HG03442 (cell line): Measurements from ENCODE around the gene GALR3.

Experiments used
- ATAC-seq: cut with Tn5 transposase; IDR thresholded peaks from one replicate; pipeline ENCODE4 v1.9.1; 2021; ENCODE audit warnings: mild to moderate bottlenecking, moderate library complexity; ENCODE audit not compliant: unreplicated experiment

The GALR3 gene

DNA sequence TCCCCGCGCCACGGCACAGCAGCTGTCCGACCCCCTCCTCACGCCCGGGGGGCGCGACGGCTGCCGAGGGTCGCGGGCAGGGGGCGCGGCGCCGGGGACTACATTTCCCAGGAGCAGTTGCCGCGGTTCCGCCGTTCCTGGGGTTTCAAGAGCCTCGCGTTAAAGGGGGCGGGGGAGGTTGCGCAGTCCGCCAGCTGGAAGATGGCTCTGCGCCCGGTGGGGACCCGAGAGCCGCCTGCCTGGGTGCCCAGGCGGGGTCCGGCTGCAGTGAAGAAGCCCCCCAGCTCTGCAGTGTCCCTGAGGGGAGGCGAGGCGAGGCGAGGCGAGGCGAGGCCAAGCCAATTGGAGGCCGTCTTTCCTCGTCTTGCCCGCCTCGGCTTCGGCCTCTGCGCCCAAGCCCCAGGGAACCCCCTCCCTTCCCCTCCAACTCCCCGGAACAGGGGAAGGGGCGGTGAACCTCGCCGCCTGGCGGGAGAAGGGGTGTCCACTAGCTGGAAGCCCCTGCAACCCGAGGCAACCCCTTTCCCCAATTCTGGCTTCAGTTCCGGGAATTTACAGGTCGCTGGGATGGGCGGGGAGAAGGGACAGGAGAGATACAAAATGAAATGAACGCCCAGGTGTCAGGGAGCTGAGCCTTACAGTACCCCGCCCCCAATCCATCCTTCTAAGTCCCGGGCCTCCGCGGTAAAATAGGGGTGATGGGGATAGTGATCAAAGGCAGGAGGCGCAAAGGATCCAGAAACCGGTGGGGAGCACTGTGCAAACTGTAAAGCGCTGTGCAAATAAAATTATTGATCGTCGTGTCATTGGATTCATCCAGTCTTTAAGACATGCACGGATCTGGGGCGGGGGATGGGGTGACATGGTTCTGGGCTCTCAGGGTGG is 20.6 kb upstream of the GALR3 start:
- ATAC-seq = no peak

DNA sequence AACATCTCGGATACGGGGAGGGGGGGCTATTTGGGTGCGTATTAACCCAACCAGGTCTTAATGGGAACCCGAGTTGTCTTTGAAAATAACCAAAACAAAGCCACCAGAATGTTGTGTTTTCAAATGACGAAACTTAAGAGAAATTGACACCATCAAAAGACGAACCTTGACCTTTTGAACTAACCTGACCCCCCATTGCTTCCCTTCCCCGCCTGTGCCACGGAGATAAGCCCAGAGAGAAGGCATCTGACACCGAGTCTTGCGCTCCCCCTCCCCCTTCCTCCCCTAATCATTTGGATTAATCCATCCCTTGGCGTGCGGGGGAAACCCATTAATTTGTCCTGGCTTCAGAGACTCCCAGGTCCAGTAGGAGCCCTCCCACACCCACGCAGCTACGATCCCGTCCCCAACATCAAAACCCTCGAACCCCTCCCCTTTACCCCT is 20.0 kb upstream of the GALR3 start:
- ATAC-seq = no peak

DNA sequence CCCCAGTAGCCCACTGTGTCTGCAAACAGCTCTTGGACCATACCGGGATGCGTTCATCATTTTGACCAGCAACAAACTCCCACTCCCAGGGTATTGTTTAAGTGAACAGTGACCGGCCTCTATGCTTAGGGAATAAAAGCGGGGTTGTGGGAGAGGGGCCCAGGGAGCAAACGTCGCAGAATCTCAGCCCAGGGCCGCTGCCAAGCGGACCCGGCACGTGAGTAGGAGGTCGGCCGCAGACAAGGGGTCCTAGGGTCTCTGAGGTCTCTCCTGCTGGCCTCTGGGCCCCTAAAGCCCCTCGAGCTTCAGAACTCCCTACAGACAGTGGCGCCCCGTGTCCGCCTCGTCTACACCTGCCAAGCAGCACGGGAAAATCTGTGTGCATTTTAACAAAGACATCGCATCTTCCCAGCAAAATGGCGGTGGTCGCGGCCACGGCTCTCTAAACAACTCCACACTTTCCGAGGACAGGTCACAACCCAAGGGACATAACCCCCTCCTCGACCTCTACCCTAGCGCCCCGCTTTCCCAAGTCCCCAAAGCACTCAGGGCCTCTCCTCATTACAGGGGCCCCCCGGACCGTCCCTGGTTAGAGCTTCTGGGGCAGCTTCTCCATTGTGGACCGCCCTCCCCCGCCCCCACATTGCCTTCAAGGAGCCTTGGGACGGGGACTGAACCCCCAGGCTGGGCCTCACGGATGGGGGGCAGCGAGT is 19.4 kb upstream of the GALR3 start:
- no peak for ATAC-seq

DNA sequence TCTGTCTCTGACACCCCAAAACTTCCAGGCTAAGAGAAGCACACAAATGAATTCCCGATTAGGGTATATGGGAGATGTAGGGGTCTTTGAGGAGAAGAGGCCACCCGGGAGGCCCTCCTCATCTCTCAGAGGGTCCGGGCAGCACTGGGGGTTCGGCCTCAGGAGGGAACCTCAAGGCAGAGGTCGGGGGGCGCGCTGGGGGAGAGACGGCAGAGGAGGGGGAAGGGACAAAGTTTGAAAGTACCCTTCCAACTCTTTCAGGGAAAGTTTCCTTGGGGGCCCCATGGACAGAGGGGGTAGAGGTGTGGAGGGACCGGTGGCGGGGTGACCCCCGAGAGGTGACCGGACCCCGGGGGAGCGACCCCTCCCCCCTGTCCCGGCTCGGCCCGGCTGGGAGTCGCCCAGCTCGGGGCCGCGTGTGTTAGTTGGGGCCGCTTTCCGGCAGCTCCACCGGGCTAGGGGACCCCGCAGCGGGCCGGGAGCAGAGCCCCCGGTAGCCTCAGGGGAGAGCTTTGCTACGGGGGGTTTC is 18.8 kb upstream of the GALR3 start:
- ATAC-seq = no peak

DNA sequence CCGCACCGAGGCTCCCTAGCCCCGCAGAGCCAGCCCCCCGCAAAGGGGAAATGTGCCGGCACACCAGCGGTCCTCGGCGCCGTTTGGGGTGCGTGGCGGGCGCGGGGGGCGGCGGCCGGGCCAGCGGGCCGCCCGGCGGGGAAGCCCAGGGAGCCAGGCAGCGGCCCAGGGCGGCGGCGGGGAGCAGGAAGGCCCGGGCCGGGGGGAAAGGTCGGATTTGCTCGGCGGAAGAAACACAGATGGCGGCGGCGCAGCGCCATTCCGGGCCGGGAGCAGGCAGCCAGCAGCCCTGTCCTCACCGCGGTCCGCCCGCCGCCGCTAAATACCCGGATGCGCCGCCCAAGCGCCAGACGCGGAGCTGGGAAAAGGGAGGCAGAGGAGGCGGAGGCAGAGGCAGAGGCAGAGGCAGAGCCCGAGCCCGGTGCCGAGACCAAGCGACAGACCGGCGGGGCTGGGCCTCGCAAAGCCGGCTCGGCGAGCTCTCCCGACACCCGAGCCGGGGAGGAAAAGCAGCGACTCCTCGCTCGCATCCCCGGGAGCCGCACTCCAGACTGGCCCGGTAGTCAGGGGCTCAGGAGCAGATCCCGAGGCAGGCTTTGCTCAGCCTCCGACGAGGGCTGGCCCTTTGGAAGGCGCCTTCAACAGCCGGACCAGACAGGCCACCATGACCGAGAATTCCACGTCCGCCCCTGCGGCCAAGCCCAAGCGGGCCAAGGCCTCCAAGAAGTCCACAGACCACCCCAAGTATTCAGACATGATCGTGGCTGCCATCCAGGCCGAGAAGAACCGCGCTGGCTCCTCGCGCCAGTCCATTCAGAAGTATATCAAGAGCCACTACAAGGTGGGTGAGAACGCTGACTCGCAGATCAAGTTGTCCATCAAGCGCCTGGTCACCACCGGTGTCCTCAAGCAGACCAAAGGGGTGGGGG is 18.0 kb upstream of the GALR3 start:
- no peak for ATAC-seq

DNA sequence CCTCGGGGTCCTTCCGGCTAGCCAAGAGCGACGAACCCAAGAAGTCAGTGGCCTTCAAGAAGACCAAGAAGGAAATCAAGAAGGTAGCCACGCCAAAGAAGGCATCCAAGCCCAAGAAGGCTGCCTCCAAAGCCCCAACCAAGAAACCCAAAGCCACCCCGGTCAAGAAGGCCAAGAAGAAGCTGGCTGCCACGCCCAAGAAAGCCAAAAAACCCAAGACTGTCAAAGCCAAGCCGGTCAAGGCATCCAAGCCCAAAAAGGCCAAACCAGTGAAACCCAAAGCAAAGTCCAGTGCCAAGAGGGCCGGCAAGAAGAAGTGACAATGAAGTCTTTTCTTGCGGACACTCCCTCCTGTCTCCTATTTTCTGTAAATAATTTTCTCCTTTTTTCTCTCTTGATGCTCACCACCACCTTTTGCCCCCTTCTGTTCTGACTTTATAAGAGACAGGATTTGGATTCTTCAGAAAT is 17.3 kb upstream of the GALR3 start:
- no peak for ATAC-seq

DNA sequence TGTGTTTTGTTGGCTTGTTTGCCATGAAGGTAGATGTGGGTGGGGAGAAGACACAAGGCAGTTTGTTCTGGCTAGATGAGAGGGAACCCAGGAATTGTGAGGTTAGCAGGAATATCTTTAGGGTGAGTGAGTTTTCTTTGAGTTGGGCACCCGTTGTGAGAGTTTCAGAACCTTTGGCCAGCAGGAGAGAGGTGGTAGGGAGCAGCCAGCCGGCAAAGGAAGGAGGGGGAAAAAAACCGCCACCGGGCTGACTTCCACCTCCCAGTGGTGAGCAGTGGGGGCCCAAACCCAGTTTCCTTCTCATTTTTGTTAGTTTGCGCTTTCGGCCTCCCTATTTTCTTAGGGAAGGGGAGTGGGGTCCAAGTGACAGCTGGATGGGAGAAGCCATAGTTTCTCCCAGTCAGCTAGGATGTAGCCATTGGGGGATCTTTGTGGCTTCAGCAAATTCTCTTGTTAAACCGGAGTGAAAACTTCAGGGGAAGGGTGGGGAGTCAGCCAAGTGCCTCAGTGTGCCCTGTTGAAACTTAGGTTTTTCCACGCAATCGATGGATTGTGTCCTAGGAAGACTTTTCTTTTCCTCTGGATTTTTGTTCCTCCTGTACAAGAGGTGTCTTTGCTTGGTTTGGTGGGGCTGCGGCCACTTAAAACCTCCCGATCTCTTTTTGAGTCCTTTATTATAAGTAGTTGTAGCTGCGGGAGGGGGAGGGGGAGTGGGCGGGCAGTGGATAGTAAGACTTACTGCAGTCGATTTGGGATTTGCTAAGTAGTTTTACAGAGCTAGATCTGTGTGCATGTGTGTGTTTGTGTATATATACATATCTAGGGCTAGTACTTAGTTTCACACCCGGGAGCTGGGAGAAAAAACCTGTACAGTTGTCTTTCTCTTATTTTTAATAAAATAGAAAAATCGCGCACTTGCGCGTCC is 16.5 kb upstream of the GALR3 start:
- no peak for ATAC-seq

DNA sequence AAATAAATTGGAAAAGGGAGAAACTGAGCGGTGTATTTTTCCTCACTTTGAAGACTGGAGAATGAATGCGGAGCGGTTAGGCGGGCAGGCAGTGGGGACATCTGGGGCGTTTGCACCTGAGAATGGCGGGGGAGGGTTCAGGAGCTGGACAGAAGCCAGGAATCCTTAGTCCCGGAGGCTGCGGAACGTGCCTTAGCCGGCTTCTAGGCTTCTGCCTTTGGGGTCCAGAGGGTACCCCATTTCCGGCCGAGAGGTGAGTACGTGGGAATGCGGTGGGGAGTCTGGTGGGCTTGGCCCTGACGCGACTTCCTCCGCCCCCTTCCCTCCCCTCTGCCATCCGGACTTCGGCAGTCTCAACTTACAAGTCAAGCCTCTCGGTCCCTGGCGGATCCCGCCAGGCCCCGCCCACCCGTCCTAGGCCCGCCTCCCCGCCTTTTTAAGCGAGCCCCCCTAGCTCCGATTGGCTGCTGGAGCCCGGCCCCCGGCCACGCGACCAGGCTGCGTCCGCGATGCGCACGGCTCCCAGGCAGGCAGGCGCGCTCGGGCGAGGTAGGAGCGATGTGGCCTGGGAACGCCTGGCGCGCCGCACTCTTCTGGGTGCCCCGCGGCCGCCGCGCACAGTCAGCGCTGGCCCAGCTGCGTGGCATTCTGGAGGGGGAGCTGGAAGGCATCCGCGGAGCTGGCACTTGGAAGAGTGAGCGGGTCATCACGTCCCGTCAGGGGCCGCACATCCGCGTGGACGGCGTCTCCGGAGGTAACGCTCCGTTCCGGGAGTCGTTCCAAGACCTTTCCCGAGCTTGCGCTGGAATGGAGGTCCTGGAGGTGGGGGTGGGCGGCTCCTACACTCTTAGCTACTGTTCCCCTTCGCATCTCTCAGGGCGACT is 15.5 kb upstream of the GALR3 start, which contains the start of gene GCAT:
Gene GCAT (plus strand): TSS at position 525 of the 884 bp plus-strand sequence. CDS start 34 bp downstream, at position 559.
- ATAC-seq = peak; percentile 77

DNA sequence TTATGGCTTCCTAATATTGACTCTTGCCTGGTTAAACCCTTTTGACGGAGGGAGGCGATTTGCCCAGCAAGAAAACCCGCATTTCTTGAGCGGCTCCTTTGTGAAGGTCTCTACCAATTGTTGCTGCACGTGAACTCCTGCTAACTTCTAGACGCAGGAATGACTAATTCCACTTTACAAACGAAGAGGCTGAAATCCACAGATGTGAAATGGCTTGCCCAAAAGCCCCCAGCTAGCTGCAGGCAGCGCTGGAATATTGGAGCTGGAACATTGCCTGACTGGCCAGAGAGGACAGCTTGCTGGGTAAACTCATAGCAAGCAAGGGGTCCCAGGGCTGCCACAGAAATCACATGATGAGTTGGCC is 14.9 kb upstream of the GALR3 start:
- ATAC-seq = no peak

DNA sequence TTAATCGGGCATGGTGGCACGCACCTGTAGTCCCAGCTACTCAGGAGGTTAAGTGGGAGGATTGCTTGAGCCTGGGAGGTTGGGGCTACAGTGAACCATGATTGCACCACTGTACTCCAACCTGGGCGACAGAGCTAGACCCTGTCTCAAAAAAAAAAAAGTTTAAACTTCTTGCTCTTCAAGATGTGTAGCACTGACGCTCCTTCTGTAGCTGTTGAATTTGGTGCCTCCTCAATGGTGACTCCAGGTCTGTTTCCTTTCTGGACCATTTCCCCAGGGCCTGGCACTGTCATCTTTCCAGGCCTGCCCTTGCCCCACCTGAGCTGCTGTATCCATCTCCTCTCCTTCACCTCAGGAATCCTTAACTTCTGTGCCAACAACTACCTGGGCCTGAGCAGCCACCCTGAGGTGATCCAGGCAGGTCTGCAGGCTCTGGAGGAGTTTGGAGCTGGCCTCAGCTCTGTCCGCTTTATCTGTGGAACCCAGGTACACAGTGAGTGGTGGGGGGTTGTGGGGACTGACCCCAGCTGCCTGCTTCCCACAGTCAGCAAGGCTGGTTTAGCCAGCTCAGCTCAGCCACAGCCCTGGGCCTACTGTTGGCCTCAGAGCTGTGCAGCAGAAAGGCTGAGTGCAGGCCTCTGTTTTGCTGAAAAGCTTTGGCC is 13.4 kb upstream of the GALR3 start:
- no peak for ATAC-seq

DNA sequence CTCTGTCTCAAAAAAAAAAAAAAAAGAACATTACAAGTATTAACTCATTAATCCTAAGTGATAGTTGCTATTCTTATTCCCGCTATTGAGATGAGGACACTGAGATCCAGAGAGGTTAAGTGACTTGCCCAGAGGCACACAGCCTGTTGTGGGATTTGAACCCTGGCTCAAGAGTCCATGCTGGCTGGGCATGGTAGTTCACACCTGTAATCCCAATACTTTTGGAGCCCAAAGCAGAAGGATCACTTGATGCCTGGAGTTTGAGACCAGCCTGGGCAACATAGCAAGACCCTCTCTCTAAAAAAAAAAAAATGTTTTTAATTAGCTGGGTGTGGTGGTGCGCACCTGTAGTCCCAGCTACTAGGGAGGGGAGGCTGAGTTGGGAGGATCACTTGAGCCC is 11.3 kb upstream of the GALR3 start:
- ATAC-seq = no peak

DNA sequence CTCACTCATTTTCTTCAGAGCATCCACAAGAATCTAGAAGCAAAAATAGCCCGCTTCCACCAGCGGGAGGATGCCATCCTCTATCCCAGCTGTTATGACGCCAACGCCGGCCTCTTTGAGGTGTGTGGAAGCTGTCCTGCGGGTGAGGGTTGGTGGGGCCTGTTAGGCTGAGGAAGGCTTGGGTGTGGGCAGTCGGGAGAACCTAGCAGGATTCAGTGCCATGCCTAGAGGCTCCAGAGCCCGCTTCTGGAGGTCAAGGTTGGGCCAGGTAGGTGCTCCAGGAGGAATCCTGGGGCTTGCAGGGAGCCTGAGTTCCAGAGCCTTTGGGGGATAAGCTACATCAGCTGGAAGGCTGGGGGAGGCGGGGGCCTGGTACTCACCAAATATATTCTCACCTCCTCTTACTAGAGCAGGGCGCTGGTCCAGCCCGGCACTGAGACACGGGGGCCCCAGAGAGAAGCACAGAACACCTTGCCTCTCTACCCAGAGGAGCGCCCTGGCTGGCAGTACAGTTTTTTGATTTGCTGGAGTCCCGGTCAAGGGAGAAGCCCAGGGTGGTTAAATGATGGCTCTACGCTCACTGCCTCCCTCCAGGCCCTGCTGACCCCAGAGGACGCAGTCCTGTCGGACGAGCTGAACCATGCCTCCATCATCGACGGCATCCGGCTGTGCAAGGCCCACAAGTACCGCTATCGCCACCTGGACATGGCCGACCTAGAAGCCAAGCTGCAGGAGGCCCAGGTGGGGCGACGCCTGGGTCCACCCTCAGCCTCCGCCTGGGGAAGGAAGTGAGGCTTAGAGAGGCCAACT is 10.1 kb upstream of the GALR3 start:
- ATAC-seq = no peak

DNA sequence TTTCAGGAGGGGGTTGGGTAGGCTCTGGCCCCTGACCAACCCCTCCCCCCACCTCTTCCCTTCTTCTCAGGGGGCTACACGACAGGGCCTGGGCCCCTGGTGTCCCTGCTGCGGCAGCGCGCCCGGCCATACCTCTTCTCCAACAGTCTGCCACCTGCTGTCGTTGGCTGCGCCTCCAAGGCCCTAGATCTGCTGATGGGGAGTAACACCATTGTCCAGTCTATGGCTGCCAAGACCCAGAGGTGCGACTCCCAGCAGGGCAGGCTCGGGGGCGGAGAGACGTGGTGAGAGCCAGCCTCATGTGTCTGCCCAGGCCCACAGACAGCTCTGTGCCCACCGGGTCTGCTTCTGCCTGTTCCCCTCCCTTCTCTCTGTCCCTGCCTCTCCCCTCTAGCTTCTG is 7.6 kb upstream of the GALR3 start:
- ATAC-seq = no peak

DNA sequence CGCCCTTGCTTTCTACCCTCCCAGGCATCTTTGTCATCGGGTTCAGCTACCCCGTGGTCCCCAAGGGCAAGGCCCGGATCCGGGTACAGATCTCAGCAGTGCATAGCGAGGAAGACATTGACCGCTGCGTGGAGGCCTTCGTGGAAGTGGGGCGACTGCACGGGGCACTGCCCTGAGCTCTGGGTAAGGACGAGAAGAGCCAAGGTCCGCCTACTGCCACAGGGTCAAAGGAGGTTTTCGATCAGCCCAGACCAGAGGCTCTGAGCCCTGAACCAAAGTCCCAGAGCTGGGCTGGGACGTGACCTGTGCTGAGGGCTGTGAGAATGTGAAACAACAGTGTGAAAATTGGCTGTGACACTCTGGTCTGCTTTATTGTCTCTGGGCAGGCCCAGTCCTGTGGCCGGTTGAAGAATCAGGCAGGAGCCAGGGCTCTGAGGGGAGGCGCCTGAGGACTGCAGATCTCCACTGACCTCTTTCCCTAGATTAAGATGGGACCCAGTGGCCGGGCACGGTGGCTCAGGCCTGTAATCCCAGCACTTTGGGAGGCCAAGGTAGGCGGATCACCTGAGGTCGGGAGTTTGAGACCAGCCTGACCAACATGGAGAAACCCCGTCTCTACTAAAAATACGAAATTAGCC is 6.5 kb upstream of the GALR3 start:
- no peak for ATAC-seq

DNA sequence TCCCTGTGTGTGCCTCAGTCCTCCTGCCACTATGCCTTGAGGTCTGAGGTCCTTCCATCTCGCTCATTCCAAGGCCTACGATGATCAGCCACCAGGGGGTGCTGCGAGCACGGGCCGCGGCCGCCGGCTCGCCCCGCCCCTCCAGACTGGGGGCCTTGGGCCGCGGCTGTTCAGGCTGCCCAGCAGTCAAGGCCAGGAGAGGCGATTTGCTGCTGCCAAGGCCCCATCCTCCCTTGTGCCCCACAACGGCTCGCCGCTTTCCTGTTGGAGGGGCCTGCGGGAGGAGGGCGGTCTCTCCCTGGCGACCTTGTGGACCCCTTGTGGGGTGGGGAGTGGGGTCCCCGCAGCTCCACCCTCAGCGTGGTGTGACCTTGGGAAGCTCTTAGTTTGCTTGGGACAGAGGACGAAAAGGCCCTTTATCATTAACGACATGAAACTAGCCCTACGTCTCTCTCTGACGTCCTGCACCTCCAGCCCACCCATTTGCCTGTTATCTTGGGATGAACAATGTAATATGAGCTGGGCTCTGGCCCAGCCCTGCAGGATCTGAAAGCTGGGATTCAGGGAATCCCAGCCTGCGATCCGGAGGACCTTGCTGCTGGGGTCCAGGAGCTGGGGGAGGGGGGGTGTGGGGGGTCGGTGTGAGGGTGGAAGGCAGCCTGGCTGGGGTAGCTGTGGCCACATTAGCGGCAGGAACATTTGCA is 5.3 kb upstream of the GALR3 start:
- no peak for ATAC-seq

DNA sequence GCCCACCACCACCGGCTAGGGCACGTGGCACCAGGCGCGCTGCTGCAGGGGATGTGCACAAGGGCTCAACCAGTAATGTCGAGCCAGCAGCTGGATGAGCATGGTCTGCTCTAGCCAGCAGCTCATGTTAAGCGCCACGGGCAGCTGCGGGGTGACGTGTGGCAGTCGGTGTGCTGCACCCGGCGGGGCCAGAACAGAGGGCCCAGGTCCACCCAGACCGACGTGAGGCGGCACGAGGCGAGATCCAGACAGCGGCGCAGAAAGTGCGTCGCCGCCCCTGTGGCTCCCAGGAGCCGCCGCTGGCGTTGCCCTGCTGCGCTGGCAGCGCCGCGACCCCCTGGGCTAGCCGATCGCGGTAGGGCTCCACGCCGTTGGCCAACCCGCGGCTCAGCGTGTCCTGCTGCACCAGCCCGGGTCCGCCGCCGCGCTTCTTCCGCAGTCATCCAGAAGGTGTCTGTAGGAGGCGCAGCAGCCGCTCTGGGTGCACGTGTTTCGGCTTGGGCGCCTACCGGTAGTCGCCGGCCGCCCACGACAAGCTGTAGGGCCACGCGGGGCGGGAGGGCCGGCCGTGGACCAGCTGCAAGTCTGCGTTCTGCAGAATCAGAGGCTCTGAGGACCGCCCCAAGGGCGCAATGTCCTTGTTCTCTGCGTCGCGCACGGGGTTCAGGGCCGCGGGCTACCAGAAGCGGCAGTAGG is 4.6 kb upstream of the GALR3 start:
- ATAC-seq = no peak
